HepG2 (cell line): ENCODE data around the gene BIRC5. TPM values are rescaled to one million over a fixed set of nuclear protein-coding genes. Genes with fewer than 3 reads are reported as not detected.

ENCODE experiments used
- ATAC-seq: fragments of 200-7000 bp; cut with Tn5 transposase; 3 replicates; pipeline ENCODE4 v1.9.1; 2020; ENCODE audit warnings: mild to moderate bottlenecking, moderate library complexity
- BruUV-seq: library from RNA; stranded (reverse); fragments of 400-500 nt; replicated peaks from 2 replicates; lab custom pipeline; 2021; lab: Mats Ljungman, UMichigan
- CTCF ChIA-PET: fragments of 300-600 bp; formaldehyde crosslinking; extraction: SDS; loops from one replicate; lab custom pipeline; 2021; ENCODE audit warnings: low total read pairs, inconsistent platforms, low intra/inter-chr PET ratio; lab: Yijun Ruan, JAX
- POLR2A ChIA-PET: fragments of 350-600 bp; sonication (Branson Sonifier 250); formaldehyde crosslinking; loops from one replicate; lab custom pipeline; 2020; ENCODE audit warnings: antibody characterized with exemption, inconsistent platforms; lab: Yijun Ruan, JAX
- DNase-seq: peaks from one replicate; pipeline ENCODE4 v3.0.0-alpha.2; 2015; ENCODE audit warnings: low spot score
- FAIRE-seq: peaks from 3 replicates; lab custom pipeline; 2011; peaks lifted over from hg19 to GRCh38; lab: Jason Lieb, UNC
- H2AFZ ChIP-seq: one replicate; pipeline ENCODE4 v1.6.1; 2011; ENCODE audit warnings: low read length, inconsistent platforms
- H3K27ac ChIP-seq: fragments of 300-600 bp; 3 replicates; pipeline ENCODE4 v1.8.0; 2011; ENCODE audit warnings: mixed run types, mild to moderate bottlenecking, mixed read lengths, low read length, inconsistent platforms; ENCODE audit not compliant: insufficient read depth; ENCODE audit errors: extremely low read length
- H3K27me3 ChIP-seq, 2 experiments: fragments of 200-600 bp in 1 of 2; 2 replicates in 1 of 2; 3 replicates in 1 of 2; pipeline versions ENCODE4 v1.6.0 to v1.8.0; 2011; ENCODE audit warnings: low read length in 2 of 2, mild to moderate bottlenecking in 2 of 2, moderate library complexity in 2 of 2, inconsistent platforms in 1 of 2; ENCODE audit not compliant: insufficient read depth in 2 of 2, control insufficient read depth in 1 of 2
- H3K36me3 ChIP-seq, 2 experiments: fragments of 200-600 bp in 1 of 2; replicated peaks in 1 of 2; 2 replicates in 1 of 2; 3 replicates in 1 of 2; pipeline versions ENCODE4 v1.5.1 to v1.8.0; 2011; ENCODE audit warnings: low read length in 2 of 2, inconsistent platforms in 1 of 2; ENCODE audit not compliant: insufficient read depth in 2 of 2, control insufficient read depth in 1 of 2
- H3K4me1 ChIP-seq: 2 replicates; pipeline ENCODE4 v1.5.1; 2012; ENCODE audit warnings: low read length, inconsistent platforms; ENCODE audit not compliant: insufficient read depth
- H3K4me2 ChIP-seq: 2 replicates; pipeline ENCODE4 v1.6.0; 2011; ENCODE audit warnings: low read depth, low read length, inconsistent platforms
- H3K4me3 ChIP-seq, 3 experiments: fragments of 200-600 bp in 1 of 3; sonication (generic), shearing (Covaris generic) in 1 of 3; replicated peaks in 1 of 3; 2 replicates each; pipeline ENCODE4 v1.5.1; 2011 to 2016; ENCODE audit warnings: low read length in 3 of 3, inconsistent platforms in 2 of 3, low read depth in 2 of 3, mild to moderate bottlenecking in 2 of 3, control low read depth in 1 of 3, mixed read lengths in 1 of 3; ENCODE audit not compliant: insufficient read depth in 1 of 3
- H3K79me2 ChIP-seq: one replicate; pipeline ENCODE4 v1.6.1; 2011; ENCODE audit warnings: low read length, inconsistent platforms; ENCODE audit not compliant: insufficient read depth
- H3K9ac ChIP-seq: 2 replicates; pipeline ENCODE4 v1.6.0; 2011; ENCODE audit warnings: mild to moderate bottlenecking, low read depth, low read length, inconsistent platforms; ENCODE audit not compliant: insufficient read depth
- H3K9me3 ChIP-seq: 2 replicates; pipeline ENCODE4 v1.5.1; 2012; ENCODE audit warnings: mild to moderate bottlenecking, low read length
- H4K20me1 ChIP-seq: 2 replicates; pipeline ENCODE4 v1.6.0; 2011; ENCODE audit warnings: inconsistent platforms, mild to moderate bottlenecking, low read length, moderate library complexity; ENCODE audit not compliant: insufficient read depth
- EZH2 ChIP-seq: conservative IDR thresholded peaks from 2 replicates; pipeline ENCODE4 v1.6.1; 2012; ENCODE audit warnings: mild to moderate bottlenecking, low read depth, low read length, moderate library complexity
- SMC3 ChIP-seq: IDR thresholded peaks from 2 replicates; pipeline ENCODE4 v1.6.1; 2011; ENCODE audit warnings: low read length, improper control_type of control experiment
- TAF15 ChIP-seq: fragments of 200-400 bp; formaldehyde crosslinking; IDR thresholded peaks from one replicate; pipeline ENCODE4 v1.6.1; 2018; ENCODE audit warnings: mild to moderate bottlenecking, low read depth, low read length; ENCODE audit not compliant: poor library complexity, severe bottlenecking
- ZBTB3 ChIP-seq: sonication (generic); formaldehyde crosslinking; IDR thresholded peaks from 2 replicates; pipeline ENCODE4 v1.4.0; 2020; ENCODE audit warnings: low read depth, mild to moderate bottlenecking, moderate library complexity, missing genetic modification reagents, borderline replicate concordance
- ZSCAN30 ChIP-seq: sonication (generic); formaldehyde crosslinking; IDR thresholded peaks from 2 replicates; pipeline ENCODE4 v1.5.0; 2020; ENCODE audit warnings: mild to moderate bottlenecking, missing genetic modification reagents
- WGBS: methylation state at CpG from one replicate; pipeline ENCODE4 v1.1.6; 2017; ENCODE audit warnings: low lambda C conversion rate; 5-methylcytosine and 5-hydroxymethylcytosine counted together
- in situ Hi-C: cut with HindIII; loops from 2 replicates; pipeline ENCODE4 v1.10.0; 2017; ENCODE audit warnings: low pct_unique_long_range_greater_than_20kb; ENCODE audit not compliant: extremely low pct_ligation_motif_present
- intact Hi-C: fragments of 100-400 bp; cut with micrococcal nuclease; formaldehyde crosslinking; loops from one replicate; pipeline ENCODE4 v1.10.0; 2022; ENCODE audit not compliant: unreplicated experiment
- polyA plus RNA-seq, 8 experiments: library from polyadenylated mRNA; depleted of rRNA in 3 of 8; stranded (reverse) in 7 of 8; unstranded in 1 of 8; fragments of >200 nt; fragmentation: Illumina TruSeq in 4 of 8; extraction: Trizol in 4 of 8; gene quantifications; 2 replicates each; pipeline versions ENCODE4 v1.2.1 to v1.2.3, GENCODE V29; 2011 to 2016; ENCODE audit warnings: low read depth in 4 of 8, missing spikeins in 1 of 8, mixed read lengths in 1 of 8; ENCODE audit not compliant: insufficient read depth in 1 of 8
- total RNA-seq, 5 experiments: library from RNA; depleted of rRNA; stranded (reverse); fragments of >200 nt; fragmentation: Illumina TruSeq; extraction: Trizol; gene quantifications; 2 replicates each; pipeline ENCODE4 v1.2.3, GENCODE V29; 2016; ENCODE audit warnings: low read depth in 1 of 5
- TF ChIP-seq, protein P1 (sequence below): sonication (generic); formaldehyde crosslinking; IDR thresholded peaks from 2 replicates; pipeline ENCODE4; 2020; ENCODE audit warnings: missing genetic modification reagents, mild to moderate bottlenecking, borderline replicate concordance
- TF ChIP-seq, protein P2 (sequence below): sonication (generic); formaldehyde crosslinking; IDR thresholded peaks from 2 replicates; pipeline ENCODE4 v1.4.0; 2020; ENCODE audit warnings: missing genetic modification reagents
- TF ChIP-seq, protein P3 (sequence below): IDR thresholded peaks from 2 replicates; pipeline ENCODE4 v1.6.1; 2016; ENCODE audit warnings: low read depth, control low read depth

The BIRC5 gene
- total and polyA plus RNA-seq, 2 of the 13 experiments (the other 11 are each of a cell fraction or from before 2014, with no cell fraction given) = 30.3 to 135 TPM

DNA sequence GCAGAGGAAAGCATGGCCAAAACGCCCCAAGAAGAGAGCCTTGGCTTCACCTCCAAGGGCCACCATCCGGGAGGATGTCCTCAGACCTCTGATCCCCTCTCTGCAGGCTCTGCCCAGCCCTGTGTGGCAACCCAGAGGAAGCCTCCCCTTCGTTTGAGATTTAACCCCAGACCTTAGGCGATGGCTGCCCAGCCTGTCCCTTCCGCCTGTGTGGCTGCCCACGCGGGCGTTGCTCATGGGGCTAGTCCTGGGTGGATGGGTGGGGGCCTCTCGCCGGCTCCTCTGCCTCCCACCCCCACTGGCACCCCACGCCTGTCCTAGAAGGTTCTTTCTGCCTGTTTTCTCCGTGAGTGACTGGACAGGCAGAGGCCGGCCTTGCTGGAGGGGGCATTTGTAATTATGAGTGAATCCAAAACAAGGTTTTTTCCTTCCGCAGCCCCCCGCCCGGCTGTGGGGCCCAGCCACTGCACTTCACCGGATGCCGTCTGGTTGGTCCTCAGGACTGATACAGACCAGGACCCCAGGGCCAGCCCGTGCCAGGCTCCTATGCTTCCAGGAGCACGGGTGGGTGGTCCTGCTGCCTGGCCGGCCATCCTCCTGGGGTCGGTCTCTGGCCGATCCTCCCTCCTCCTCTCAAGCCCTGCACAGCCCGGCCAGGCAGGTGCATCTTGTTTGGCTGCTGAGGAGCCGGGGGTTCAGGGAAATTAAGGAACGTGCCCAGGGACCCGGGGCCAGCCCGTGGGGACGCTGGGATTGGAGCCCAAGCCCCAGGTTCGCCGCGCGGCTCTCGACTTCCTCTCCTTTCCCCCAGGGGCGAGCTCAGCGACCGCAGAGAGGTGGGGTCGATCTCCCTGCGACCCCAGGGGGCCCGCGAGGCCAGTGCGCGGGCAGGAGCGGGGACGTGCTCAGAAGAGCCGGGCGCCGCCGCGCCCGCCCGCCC is 17.2 kb downstream of the BIRC5 start, which contains the start of gene TMEM235:
TMEM235 (plus strand) TSS at position 636 of the 940 bp plus-strand sequence. CDS start 393 bp downstream, outside the sequence.
- DNase-seq = no peak
- TF ChIP-seq ZSCAN30 (CRISPR knock-in tag) (no peak), EZH2 (peak; percentile 24; the same call in 1 of the 2 replicates), ZBTB3 (CRISPR knock-in tag) (no peak), TAF15 (peak; percentile 36), SMC3 (no peak)
- TF ChIP-seq, protein P1, sequence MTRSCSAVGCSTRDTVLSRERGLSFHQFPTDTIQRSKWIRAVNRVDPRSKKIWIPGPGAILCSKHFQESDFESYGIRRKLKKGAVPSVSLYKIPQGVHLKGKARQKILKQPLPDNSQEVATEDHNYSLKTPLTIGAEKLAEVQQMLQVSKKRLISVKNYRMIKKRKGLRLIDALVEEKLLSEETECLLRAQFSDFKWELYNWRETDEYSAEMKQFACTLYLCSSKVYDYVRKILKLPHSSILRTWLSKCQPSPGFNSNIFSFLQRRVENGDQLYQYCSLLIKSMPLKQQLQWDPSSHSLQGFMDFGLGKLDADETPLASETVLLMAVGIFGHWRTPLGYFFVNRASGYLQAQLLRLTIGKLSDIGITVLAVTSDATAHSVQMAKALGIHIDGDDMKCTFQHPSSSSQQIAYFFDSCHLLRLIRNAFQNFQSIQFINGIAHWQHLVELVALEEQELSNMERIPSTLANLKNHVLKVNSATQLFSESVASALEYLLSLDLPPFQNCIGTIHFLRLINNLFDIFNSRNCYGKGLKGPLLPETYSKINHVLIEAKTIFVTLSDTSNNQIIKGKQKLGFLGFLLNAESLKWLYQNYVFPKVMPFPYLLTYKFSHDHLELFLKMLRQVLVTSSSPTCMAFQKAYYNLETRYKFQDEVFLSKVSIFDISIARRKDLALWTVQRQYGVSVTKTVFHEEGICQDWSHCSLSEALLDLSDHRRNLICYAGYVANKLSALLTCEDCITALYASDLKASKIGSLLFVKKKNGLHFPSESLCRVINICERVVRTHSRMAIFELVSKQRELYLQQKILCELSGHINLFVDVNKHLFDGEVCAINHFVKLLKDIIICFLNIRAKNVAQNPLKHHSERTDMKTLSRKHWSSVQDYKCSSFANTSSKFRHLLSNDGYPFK = no peak
- TF ChIP-seq, protein P2, sequence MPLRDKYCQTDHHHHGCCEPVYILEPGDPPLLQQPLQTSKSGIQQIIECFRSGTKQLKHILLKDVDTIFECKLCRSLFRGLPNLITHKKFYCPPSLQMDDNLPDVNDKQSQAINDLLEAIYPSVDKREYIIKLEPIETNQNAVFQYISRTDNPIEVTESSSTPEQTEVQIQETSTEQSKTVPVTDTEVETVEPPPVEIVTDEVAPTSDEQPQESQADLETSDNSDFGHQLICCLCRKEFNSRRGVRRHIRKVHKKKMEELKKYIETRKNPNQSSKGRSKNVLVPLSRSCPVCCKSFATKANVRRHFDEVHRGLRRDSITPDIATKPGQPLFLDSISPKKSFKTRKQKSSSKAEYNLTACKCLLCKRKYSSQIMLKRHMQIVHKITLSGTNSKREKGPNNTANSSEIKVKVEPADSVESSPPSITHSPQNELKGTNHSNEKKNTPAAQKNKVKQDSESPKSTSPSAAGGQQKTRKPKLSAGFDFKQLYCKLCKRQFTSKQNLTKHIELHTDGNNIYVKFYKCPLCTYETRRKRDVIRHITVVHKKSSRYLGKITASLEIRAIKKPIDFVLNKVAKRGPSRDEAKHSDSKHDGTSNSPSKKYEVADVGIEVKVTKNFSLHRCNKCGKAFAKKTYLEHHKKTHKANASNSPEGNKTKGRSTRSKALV = 0 out of 2 replicates have a peak, but pooled peaks have one; percentile 47
- TF ChIP-seq, protein P3, sequence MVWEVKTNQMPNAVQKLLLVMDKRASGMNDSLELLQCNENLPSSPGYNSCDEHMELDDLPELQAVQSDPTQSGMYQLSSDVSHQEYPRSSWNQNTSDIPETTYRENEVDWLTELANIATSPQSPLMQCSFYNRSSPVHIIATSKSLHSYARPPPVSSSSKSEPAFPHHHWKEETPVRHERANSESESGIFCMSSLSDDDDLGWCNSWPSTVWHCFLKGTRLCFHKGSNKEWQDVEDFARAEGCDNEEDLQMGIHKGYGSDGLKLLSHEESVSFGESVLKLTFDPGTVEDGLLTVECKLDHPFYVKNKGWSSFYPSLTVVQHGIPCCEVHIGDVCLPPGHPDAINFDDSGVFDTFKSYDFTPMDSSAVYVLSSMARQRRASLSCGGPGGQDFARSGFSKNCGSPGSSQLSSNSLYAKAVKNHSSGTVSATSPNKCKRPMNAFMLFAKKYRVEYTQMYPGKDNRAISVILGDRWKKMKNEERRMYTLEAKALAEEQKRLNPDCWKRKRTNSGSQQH = no peak
- TF ChIP-seq, all 625 proteins: peak for 3
- no peaks in the 10 kb centered on the region for H4K20me1 ChIP-seq
- BruUV-seq = no TSS peak
- H3K4me1 ChIP-seq = peaks cover 22% of the 10 kb centered on the region; the same call in 1 of the 2 replicates
- no peaks in the 10 kb centered on the region for H3K9me3 ChIP-seq
- in situ Hi-C loops = no loop called here
- no peak within 1 kb of the TSS for H2AFZ ChIP-seq
- WGBS = 6% methylated on average over 16 of the region's 52 CpGs
- H3K36me3 ChIP-seq = no peaks in the 10 kb centered on the region
- POLR2A ChIA-PET = interaction anchor here (1.3 kb wide), 1 partner anchor 10 kb away, joined by 6 read pairs; no protein-coding TSS in a partner anchor
- intact Hi-C loops = no loop called here
- H3K4me3 ChIP-seq = peak within 1 kb of the TSS in 2 of 3 experiments; percentile 27 to 48; a peak in 1 of 6 replicates
- CTCF ChIA-PET = no interaction called here
- H3K27ac ChIP-seq = no peak within 1 kb of the TSS
- H3K4me2 ChIP-seq = peak within 1 kb of the TSS; percentile 56
- FAIRE-seq (no peak), ATAC-seq (peak; percentile 36)
- H3K27me3 ChIP-seq = peaks cover 16 to 65% of the 10 kb centered on the region in 2 experiments
- no peak within 1 kb of the TSS for H3K9ac ChIP-seq
- no peaks in the 10 kb centered on the region for H3K79me2 ChIP-seq
